ENCODE measurements around the gene RPUSD1.
"Not testable (repeated sequence)": the region's sequence is repeated elsewhere in the genome, so short reads cannot be mapped to it uniquely, and the experiment has no call there.

The RPUSD1 gene

GRCh38 chr16:783404-784161 lies 4.6 kb downstream of the RPUSD1 start:
- DNase-seq (ENCODE audit: low read depth) = no peak

- DNase-seq (ENCODE audit: low read depth) = no peak
Measured at GRCh38 chr16:782766-783403, 5.3 kb downstream of the RPUSD1 start.

DNA sequence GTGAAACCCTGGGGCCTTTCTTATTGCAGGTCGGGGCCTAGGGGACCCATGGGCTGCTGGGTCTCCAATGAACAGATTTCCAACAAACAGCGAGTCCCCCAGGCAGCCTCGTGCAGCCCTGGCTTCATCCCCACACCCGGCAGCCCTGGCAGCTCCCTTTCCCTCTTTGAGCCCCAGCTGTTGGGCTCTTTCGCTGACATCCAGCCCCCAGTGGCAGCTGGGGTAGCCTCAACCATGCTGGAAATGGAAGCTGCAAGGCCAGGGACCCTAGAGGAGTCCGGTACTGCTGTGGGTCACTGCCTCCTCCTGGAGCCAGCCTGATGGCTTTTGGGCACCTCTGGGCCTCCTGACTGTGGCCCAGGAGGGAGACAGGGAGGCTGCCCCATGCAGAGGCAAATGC lies 5.9 kb downstream of the RPUSD1 start:
- DNase-seq (ENCODE audit: low read depth) = no peak

DNA sequence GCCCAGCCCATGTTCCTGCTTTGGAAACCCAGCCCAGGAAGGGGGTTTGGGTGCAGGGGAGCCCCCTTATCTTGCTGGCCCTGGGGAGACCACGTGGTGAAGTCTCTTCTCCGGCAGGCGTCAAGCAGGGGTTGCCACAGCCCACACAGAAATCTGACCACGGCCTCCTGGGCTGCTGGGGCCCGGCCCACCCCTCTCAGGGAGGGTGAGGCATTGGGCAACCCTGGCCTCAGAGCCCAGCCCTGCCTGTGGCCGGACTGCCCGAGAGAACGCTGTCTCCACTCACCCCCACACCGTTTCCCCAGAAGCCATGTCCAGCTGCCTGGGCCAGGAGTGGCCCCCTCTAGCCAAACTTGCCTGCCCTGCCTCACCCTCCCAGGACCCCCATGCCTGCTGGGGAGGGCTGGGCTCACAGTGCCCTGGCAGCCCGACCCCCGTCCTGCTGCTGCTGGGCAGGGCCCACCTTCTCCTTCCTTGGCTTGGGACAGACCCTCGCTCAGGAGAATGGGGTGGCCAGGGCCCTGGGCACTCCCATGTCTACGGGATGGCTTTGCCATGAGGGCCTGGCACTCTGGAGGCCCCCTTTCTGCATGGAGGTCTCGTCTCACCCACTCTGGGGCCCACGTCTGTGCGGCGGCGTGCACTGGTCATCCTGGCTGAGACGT lies 6.7 kb downstream of the RPUSD1 start:
- DNase-seq (ENCODE audit: low read depth) = no peak

DNA sequence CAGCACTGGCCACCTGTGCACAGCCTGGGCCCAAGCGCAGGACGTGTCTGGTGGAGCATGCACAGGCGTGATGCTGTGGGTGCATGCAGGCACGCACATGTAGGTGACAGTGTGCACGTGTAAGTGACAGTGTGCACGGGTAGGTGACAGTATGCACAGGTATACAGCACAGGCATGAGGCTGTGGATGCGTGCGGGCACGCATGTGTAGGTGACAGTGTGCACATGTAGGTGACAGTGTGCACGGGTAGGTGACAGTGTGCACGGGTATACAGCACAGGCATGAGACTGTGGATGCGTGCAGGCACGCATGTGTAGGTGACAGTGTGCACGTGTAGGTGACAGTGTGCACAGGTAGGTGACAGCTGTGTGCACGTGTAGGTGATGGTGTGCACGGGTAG lies 7.9 kb downstream of the RPUSD1 start:
- DNase-seq (ENCODE audit: low read depth) = no peak

- no peak for DNase-seq (ENCODE audit: low read depth)
Measured at GRCh38 chr16:779561-779960, 8.6 kb downstream of the RPUSD1 start.

- no peak for DNase-seq (ENCODE audit: low read depth)
Measured at GRCh38 chr16:778909-779527, 9.2 kb downstream of the RPUSD1 start.

- DNase-seq (ENCODE audit: low read depth) = no peak
Measured at GRCh38 chr16:778447-778846, 9.7 kb downstream of the RPUSD1 start.

DNA sequence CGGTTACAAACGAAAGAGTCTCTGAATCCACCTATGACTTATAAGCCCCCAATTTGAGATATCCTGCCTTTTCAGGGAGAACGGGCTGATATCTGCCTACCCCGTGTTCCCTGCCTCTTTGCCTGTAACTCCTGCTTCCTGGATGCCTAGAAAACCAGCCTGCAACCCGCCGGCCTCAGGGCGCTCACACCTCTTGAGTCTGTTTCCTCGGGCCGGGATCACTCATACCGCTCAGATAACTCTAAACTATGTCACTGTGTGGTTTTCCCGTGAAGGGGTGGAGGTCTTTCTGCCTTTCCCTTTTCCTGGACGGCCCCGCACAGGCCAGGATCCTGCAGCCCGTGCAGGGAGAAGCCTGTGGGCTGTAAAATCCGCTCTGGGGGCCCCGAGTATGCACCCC lies 10.4 kb downstream of the RPUSD1 start:
- DNase-seq (ENCODE audit: low read depth) = no peak

DNA sequence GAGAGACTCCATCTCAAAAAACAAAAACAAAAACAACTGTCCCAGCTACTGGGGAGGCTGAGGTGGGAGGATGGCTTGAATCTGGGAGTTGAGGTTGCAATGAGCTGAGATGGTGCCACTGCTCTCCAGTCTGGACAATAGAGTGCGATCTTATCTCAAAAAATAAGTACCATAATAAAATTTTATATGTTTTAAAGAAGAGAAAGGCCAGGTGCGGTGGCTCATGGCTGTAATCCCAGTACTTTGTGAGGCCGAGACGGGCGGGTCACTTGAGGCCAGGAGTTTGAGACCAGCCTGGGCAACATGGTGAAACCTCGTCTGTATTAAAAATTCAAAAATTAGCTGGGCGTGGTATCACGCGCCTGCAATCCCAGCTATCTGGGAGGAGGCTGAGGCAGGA lies 11.4 kb downstream of the RPUSD1 start:
- DNase-seq (ENCODE audit: low read depth) = no peak

DNA sequence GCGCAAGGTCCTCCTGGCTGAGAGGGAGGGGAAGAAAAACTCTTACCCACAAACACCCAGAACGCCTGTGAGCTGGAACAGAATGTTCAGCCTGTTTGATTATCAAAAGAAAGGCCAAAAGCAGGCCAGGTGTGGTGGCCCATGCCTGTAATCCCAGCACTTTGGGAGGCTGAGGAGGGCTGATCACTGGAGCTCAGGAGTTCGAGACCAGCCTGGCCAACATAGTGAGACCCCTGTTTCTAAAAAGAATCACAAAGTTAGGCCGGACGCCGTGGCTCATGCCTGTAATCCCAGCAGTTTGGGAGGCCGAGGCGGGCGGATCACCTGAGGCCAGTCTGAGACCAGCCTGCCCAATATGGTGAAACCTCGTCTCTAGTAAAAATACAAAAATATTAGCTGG lies 11.9 kb downstream of the RPUSD1 start:
- DNase-seq (ENCODE audit: low read depth) = not testable (repeated sequence)

DNA sequence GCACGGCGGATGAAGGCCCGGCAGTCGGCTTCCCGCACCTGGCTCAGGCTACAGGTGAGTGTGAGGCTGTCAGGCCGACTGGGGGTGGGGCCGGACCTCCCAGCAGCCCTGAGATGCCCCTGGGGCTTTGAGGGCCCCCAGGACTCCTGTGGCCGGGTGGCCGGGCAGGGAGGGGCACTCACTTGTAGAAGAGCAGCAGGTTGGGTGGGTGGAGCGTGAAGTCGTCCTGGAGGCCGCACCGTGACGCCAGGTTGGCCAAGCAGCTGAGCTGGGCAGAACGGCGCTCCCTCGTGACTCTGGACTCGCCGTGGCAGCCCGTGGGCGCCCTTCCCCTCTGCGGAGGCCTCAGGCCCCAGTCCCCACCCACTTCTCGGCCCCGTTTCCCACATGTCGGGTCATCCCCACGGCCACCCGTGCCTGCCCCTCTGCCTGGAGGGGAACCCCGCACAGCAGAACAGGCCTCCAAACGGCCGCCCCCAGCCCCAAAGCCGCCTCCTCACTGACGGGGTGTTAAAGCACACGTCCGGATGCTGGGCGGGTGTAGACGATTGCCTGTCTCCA lies 12.9 kb downstream of the RPUSD1 start:
- DNase-seq (ENCODE audit: low read depth) = no peak

DNA sequence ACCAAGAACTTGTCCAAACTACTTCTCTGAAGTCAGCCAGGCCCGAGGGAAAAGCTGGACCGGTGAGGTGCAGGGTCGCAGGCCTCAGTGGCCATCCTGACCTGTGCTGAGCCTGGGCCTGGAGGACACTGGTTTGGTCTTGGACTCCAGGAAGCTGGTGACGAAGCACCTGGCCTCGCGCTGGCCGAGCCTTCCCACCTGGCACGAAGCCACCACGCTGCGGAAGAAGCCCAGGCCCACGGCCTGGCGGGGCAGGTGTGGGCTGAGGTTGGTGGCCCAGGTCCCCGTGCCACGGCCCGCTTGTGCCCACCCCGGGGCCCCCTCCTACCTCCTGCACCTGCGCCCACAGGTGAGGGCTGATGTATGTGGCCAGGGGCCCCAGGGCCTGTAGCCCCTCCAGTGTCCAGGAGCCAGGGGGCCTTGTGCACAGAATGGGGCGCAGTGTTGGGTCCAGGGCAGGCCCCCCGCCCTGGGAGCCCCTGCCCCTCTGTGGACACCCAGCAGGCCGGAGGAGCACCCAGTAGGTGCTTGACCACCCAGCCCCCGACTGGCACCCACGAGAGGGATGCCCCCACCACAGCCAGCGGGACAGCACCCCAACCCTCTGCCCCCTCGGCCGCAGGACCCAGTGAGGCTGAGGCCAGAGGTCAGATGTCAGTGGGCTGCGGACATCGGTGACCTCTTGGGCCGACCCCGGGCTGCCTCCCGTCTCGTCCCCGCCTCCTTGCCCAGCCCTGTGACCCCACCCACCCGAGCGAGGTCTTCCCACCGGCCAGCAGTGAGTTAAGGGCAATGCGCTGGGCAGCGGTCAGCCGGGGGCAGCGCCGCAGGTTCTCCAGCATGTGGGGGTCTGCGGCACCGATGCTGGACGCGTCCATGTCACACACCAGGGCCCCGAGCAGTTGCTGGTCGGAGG lies 13.8 kb downstream of the RPUSD1 start:
- no peak for DNase-seq (ENCODE audit: low read depth)

GRCh38 chr16:772959-773358 lies 15.2 kb downstream of the RPUSD1 start:
- DNase-seq (ENCODE audit: low read depth) = no peak

- DNase-seq (ENCODE audit: low read depth) = no peak
Measured at GRCh38 chr16:770411-770810, 17.8 kb downstream of the RPUSD1 start.

DNA sequence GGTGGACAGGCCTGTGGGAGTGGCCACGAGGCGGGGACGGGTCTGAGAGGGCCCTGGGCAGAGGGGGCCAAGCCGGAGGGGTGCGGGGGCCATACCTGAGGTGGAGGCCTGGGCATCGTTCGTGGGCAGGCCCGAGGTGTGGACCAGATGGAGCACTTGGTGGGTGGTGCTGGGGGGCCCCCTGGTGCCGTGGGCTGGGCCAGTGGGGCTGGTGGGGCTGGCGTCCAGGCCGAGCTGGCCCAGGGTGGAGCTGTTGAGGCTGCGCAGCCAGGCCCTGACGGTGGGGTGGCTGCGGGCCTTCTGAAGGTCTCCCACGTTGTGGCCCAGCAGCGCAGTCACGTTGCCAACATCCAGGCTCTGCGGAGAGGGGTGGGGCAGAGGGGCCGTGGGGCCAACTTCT lies 18.2 kb downstream of the RPUSD1 start:
- DNase-seq (ENCODE audit: low read depth) = no peak

DNA sequence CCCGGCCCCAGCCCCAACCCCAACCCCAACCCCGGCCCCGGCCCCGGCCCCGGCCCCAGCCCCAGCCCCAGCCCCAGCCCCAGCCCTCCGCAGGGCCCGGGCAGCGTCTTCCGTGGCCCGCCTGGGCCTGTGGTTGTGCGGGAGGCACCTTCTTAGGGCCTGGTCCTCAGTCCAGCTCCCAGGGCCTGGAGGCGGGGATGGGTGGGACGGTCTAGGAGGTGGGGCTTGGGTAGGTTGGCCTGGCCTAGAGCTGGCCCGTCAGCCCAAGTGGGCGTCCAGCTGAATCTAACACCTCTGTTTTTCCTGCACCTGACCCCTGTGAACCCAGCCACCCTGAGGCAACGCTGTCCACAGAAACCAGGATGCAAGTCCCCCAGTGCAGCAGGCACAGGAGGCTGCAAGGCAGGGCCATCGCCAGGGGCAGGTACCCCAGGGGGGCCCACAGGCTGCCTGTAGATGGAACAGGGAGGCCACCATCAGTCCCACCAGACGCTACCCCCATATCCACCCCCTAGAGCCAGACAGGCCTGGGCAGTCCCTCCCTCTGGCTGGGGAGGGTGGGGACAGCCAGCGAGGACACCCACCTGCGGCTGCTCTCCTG lies 18.9 kb downstream of the RPUSD1 start:
- DNase-seq (ENCODE audit: low read depth) = no peak

GRCh38 chr16:768428-768827 lies 19.8 kb downstream of the RPUSD1 start:
- DNase-seq (ENCODE audit: low read depth) = no peak

GRCh38 chr16:767743-768235 lies 20.4 kb downstream of the RPUSD1 start:
- DNase-seq (ENCODE audit: low read depth) = no peak

DNA sequence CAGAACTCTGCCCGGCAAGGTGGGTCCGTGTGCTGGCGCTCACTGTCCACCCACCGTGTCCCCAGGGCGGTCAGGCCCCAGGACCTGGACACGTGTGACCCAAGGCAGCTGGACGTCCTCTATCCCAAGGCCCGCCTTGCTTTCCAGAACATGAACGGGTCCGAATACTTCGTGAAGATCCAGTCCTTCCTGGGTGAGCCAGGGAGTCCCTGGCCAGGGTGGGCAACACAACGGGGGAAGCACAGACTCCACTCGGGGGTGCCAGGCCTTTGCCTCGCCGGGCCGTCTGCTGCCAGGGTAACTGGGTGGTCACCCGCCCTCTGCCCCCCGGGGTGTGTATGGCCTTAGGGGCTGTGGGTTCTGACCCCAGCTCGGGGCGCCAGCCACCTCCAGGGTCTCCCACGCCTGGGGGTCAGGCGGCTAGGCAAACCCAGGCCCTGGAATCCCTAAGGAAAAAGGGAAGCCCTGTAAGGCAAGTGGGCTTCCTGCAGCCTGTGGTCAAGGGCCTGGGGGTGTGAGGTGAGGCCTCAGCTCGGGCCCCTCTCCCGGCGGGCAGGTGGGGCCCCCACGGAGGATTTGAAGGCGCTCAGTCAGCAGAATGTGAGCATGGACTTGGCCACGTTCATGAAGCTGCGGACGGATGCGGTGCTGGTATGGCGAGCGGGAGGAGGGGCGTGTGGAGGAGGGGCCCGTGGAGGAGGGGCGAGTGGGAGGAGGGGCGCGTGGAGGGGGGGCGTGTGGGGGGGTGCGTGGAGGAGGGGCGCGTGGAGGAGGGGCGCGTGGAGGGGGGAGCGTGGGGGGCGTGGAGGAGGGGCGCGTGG lies 21.2 kb downstream of the RPUSD1 start:
- DNase-seq (ENCODE audit: low read depth) = no peak

Data from stromal cell of bone marrow (primary cell).